Measurements from ENCODE around the gene SCIN. TPM values are rescaled to one million over a fixed set of nuclear protein-coding genes. Genes with fewer than 3 reads are reported as not detected.
"Not testable (repeated sequence)": the region's sequence is repeated elsewhere in the genome, so short reads cannot be mapped to it uniquely, and the experiment has no call there.

Gene SCIN
- total RNA-seq, 2 experiments from 2014 or later, result 0.12 TPM; not detected in 1

DNA sequence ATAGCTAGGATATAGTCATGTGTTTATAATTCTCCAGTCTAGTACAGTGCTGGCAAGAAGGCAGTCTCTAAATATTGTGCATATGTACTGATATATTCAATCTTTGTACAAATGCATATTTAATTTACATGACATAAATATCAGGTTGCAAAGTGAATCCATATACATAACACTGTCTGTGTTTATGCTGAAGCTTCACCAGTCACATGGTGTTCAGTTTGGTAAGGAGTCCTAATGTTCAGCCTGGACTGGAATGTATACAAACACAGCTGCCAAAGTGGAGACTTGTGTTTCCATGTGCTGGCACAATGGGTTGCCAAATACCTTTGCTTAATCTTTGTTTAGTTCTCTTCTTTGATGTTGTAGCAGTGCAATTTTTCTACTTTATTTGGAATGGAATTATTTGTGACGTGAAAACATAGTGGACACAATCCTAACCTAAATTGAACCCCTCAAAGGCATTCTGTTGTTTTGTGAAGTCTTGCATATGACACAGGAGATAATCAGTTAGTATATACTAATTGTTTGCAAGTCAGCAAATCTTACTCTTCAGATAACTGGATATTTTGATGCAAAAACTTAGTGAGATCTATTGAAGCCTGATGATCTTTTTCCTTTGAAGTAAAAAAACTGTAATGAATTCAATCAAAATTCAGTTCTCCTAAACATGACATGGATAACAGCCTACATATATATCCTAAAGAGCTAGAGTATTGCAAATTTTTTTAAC lies 99.6 kb downstream of the SCIN start:
- CTCF ChIA-PET, result no interaction called here
- Mint-ChIP-seq H3K27ac (no peak overlapping the region), H3K4me3 (no peak overlapping the region), H3K9me3 (no peaks in the 10 kb centered on the region), H3K27me3 (no peaks in the 10 kb centered on the region), H3K4me1 (ENCODE audit: low read depth) (peaks cover 10% of the 10 kb centered on the region), H3K36me3 (no peaks in the 10 kb centered on the region)
- POLR2A ChIA-PET, result no interaction called here
- intact Hi-C loops (cut with micrococcal nuclease), result loop anchor here (10.0 kb wide), 3 partner anchors 215 to 385 kb away; no protein-coding TSS in a partner anchor
- no peak for DNase-seq

DNA sequence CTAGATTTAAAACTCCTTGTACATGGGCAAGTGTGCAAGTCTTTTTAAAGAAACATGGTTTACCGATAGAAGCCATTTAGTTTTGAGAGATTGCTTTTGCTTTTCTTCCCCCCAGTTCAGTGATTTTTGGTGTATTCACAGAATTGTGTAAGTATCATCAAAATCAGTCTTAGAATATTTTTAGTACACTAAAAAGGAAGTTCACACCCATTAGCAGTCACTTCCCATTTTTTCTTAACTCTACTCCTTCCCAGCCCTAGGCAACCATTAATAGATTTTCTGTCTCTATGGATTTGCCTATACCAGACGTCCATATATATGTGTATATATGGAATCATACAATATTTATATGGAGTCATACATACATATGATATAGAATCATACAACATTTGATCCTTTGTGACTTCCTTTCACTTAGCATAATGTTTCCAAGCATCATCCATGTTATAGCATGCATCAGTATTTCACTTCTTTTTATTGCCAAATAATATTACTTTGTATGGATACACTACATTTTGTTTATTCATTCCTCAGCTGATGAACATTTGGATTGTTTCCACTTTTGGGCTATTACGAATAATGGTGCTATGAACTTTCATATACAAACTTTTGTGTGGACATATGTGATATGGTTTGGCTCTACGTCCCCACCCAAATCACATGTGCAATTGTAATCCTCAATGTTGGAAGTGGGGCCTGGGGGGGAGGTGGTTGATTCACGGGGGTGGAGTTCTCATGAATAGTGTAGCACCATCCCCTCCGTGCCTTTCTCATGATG lies 100.4 kb downstream of the SCIN start:
- peaks cover 12% of the 10 kb centered on the region for H3K4me1 Mint-ChIP-seq (ENCODE audit: low read depth)
- no peak overlapping the region for H3K4me3 Mint-ChIP-seq
- H3K27ac Mint-ChIP-seq, result no peak overlapping the region
- no peaks in the 10 kb centered on the region for H3K36me3 Mint-ChIP-seq
- no peaks in the 10 kb centered on the region for H3K27me3 Mint-ChIP-seq
- DNase-seq, result no peak
- H3K9me3 Mint-ChIP-seq, result no peaks in the 10 kb centered on the region
- POLR2A ChIA-PET, result no interaction called here
- CTCF ChIA-PET, result no interaction called here
- intact Hi-C loops (cut with micrococcal nuclease), result loop anchor here (10.0 kb wide), 3 partner anchors 214 to 384 kb away; no protein-coding TSS in a partner anchor

DNA sequence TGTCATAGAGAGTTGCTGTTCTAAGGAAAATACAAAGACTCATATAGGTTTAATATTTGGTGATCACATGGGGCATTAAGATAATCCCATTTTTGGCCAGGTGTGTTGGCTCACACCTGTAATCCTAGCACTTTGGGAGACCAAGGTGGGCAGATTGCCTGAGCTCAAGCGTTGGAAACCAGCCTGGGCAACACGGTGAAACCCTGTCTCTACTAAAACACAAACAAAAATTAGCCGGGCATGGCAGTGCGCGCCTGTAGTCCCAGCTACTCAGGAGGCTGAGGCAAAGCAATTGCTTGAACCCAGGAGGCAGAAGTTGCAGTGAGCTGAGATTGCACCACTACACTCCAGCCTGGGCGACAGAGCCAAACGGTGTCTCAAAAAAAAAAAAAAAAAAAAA lies 102.9 kb downstream of the SCIN start:
- H3K27ac Mint-ChIP-seq, H3K4me3 Mint-ChIP-seq, H3K9me3 Mint-ChIP-seq, POLR2A ChIA-PET, H3K36me3 Mint-ChIP-seq, DNase-seq, H3K27me3 Mint-ChIP-seq: not testable (repeated sequence)
- CTCF ChIA-PET, result interaction anchor here (1.8 kb wide), 1 partner anchor 38 kb away, joined by 6 read pairs; no protein-coding TSS in a partner anchor
- peaks cover 12% of the 10 kb centered on the region for H3K4me1 Mint-ChIP-seq (ENCODE audit: low read depth)
- intact Hi-C loops (cut with micrococcal nuclease), result loop anchor here (10.0 kb wide), 3 partner anchors 211 to 381 kb away; no protein-coding TSS in a partner anchor

DNA sequence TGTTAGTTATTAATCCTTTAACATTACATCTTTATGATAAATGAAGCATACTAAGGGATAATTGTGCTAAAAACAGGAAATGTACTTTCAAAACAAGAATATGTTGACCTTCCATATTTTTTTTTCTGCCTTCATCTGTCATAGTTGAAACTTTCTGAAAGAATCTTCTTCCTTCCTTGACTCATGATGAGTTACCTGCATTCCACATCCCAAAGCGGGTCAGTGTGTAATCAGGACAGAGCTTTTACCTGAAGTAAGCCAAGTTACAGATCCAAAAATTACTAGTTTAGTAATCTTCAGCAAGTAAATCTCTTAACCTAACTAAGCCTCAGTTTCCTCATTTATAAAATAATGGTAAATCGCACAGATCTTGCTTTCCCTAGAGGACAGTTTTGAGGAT lies 103.5 kb downstream of the SCIN start:
- ChIA-PET POLR2A (no interaction called here), CTCF (interaction anchor here (0.6 to 2.2 kb wide), 5 partner anchors 11 to 589 kb away, joined by 3 to 14 read pairs (median 6); no protein-coding TSS in a partner anchor)
- H3K4me1 Mint-ChIP-seq (ENCODE audit: low read depth), result peaks cover 12% of the 10 kb centered on the region
- no peaks in the 10 kb centered on the region for H3K9me3 Mint-ChIP-seq
- no peaks in the 10 kb centered on the region for H3K27me3 Mint-ChIP-seq
- no peaks in the 10 kb centered on the region for H3K36me3 Mint-ChIP-seq
- H3K27ac Mint-ChIP-seq, result no peak overlapping the region
- intact Hi-C loops (cut with micrococcal nuclease), result loop anchor here (2.0 to 10.0 kb wide), 4 partner anchors 35 to 381 kb away; no protein-coding TSS in a partner anchor
- H3K4me3 Mint-ChIP-seq, result no peak overlapping the region
- DNase-seq, result no peak

DNA sequence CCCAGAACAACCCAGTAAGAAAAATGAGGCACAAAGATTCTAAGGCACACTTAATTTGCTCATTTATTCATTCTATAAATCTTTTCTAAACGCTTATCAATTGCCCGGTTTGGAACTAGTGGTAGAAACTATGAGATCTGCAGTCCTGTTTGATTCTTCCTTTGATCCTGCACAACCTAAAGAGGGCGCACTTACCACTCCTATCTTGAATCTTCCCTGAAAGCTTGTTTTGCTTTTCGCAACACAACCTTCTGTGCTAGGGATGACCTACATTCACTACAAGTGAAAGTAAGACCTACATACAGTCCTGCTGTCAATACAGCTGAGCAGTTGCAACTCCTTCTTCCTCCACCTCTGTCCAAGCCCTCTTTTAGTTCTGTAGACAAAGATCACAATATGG lies 104.3 kb downstream of the SCIN start:
- intact Hi-C loops (cut with micrococcal nuclease), result loop anchor here (1.0 to 10.0 kb wide), 5 partner anchors 36 to 588 kb away; no protein-coding TSS in a partner anchor
- no peak overlapping the region for H3K27ac Mint-ChIP-seq
- no peaks in the 10 kb centered on the region for H3K27me3 Mint-ChIP-seq
- H3K4me1 Mint-ChIP-seq (ENCODE audit: low read depth), result peaks cover 12% of the 10 kb centered on the region
- no peaks in the 10 kb centered on the region for H3K36me3 Mint-ChIP-seq
- CTCF ChIA-PET, result interaction anchor here (0.5 to 2.2 kb wide), 10 partner anchors 10 to 714 kb away, joined by 3 to 14 read pairs (median 4); partner anchors contain the start of gene ARL4A
- no peak overlapping the region for H3K4me3 Mint-ChIP-seq
- H3K9me3 Mint-ChIP-seq, result no peaks in the 10 kb centered on the region
- POLR2A ChIA-PET, result no interaction called here
- peak; percentile 44 for DNase-seq

DNA sequence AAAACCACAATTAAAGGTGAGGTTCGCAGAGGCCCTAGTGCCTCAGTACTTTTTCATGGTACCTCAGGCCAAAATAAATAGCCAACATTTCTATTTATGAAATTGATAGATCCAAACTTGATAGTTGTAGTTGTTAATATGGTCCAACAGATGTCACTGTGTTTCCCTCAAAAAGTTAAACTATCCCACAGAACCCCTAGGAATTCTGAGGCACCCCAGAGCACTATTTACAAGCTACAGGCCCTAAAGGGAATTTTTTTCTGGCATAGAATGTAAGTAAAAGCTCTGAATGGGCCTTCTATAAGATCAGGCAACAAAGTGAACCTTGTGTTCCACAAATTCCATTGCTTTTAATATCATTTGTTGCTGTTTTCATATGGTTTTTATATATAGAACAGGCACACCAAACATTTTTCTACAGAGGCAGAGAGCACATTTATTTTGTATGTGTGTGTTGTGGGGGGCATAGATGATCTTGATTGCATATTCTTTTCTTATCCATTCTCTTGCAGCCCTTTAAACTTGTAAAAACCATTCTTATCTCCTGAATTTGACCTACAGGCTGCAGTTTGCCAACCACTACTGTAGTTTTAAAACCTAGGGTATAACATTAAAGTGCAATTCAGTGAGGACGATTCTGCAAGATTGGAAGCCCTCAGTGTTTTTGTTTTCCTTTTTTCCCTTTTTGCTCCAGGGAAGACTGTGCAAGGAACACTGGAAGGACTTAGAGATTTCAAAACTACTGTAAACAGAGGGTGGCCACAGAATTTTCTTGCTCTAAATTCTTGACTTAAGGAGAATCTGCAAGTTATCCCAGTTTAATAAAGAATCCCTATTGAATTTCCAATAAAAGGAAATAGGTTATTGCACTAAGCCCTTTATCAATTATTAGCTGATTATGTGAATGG lies 113.4 kb downstream of the SCIN start:
- no peaks in the 10 kb centered on the region for H3K27me3 Mint-ChIP-seq
- H3K9me3 Mint-ChIP-seq, result no peaks in the 10 kb centered on the region
- no peak for DNase-seq
- ChIA-PET POLR2A (no interaction called here), CTCF (interaction anchor here (0.7 to 2.2 kb wide), 3 partner anchors 9 to 579 kb away, joined by 3 to 8 read pairs (median 4); no protein-coding TSS in a partner anchor)
- H3K27ac Mint-ChIP-seq, result no peak overlapping the region
- intact Hi-C loops (cut with micrococcal nuclease), result loop anchor here (2.0 kb wide), 1 partner anchor 433 kb away; no protein-coding TSS in a partner anchor
- no peak overlapping the region for H3K4me3 Mint-ChIP-seq
- peaks cover 18% of the 10 kb centered on the region for H3K4me1 Mint-ChIP-seq (ENCODE audit: low read depth)
- H3K36me3 Mint-ChIP-seq, result no peaks in the 10 kb centered on the region

DNA sequence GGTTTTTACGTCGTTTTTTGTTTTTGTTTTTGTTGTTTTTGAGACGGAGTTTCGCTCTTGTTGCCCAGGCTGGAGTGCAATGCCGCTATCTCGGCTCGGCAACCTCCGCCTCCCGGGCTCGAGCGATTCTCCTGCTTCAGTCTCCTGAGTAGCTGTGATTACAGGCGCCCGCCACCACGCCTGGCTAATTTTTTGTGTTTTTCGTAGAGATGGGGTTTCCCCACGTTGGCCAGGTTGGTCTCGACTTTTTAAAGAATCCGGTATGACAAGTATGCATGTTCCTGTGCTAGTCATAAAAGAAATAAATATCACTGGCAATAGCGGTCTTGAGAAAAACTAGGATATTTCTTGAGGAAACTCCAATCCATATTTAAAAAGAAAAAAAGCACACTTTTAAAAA lies 114.2 kb downstream of the SCIN start:
- DNase-seq, result no peak
- Mint-ChIP-seq H3K36me3 (no peaks in the 10 kb centered on the region), H3K27ac (no peak overlapping the region), H3K9me3 (no peaks in the 10 kb centered on the region), H3K4me1 (ENCODE audit: low read depth) (peaks cover 22% of the 10 kb centered on the region), H3K27me3 (no peaks in the 10 kb centered on the region), H3K4me3 (no peak overlapping the region)
- intact Hi-C loops (cut with micrococcal nuclease), result loop anchor here (2.0 kb wide), 1 partner anchor 432 kb away; no protein-coding TSS in a partner anchor
- CTCF ChIA-PET, result interaction anchor here (0.7 to 2.2 kb wide), 3 partner anchors 9 to 578 kb away, joined by 3 to 8 read pairs (median 4); no protein-coding TSS in a partner anchor
- POLR2A ChIA-PET, result no interaction called here

DNA sequence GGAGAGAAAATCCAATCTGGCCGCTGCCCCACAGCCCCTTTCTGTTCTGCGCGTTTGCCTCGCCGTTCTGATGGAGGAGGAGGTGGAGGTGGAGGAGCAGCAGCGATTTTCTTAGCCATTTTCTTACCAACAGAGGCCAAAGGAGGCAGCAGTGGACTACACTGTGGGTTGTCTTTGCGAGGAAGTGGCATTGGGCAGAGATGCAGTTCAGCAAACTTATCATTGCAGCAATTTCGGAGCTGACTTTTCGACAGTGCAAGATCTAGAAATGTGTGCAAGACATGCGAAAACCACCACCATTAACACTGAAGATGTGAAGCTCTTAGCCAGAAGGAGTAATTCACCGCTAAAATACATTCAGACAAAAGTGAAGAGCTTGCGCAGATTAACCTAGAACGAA lies 115.0 kb downstream of the SCIN start:
- intact Hi-C loops (cut with micrococcal nuclease), result loop anchor here (2.0 kb wide), 1 partner anchor 431 kb away; no protein-coding TSS in a partner anchor
- ChIA-PET POLR2A (no interaction called here), CTCF (interaction anchor here (0.6 to 3.1 kb wide), 12 partner anchors 10 to 593 kb away, joined by 3 to 17 read pairs (median 6); no protein-coding TSS in a partner anchor)
- no peaks in the 10 kb centered on the region for H3K27me3 Mint-ChIP-seq
- H3K4me3 Mint-ChIP-seq, result peak overlapping the region; percentile 59
- H3K4me1 Mint-ChIP-seq (ENCODE audit: low read depth), result peaks cover 24% of the 10 kb centered on the region
- no peaks in the 10 kb centered on the region for H3K36me3 Mint-ChIP-seq
- peak overlapping the region; percentile 59 for H3K27ac Mint-ChIP-seq
- peak; percentile 53 for DNase-seq
- H3K9me3 Mint-ChIP-seq, result no peaks in the 10 kb centered on the region

DNA sequence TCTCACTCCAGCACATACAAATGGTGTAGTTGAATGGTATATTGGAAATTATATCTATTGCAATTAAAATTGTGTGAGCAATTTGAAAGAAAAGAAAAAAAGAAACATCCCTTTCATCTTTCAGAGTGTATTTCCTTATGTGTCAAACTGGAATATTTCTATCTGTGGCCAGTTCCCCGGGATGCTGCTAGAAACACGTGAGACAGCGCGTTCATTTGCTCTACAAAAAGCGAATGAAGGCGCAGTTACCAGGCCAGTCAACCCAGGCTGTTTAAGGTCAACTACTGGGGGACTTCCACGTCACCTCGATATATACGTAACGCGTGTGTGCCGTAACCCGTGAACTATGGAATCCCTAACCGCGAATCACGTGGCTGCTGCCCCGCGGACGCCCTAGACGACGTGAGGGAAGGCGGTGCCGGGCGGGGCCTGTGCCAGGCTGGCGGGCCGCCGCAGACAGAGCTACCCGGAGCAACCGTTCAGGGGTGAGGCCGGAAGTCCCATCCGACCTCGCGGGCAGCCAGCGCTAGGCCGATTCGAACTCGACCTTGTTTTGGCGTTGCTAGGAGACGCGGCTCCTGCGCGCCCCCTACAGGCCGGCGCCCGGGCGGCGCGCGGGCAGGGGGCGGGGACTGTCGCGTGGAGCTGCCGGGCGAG lies 115.8 kb downstream of the SCIN start:
- no peaks in the 10 kb centered on the region for H3K27me3 Mint-ChIP-seq
- peak overlapping the region; percentile 92 for H3K27ac Mint-ChIP-seq

DNA sequence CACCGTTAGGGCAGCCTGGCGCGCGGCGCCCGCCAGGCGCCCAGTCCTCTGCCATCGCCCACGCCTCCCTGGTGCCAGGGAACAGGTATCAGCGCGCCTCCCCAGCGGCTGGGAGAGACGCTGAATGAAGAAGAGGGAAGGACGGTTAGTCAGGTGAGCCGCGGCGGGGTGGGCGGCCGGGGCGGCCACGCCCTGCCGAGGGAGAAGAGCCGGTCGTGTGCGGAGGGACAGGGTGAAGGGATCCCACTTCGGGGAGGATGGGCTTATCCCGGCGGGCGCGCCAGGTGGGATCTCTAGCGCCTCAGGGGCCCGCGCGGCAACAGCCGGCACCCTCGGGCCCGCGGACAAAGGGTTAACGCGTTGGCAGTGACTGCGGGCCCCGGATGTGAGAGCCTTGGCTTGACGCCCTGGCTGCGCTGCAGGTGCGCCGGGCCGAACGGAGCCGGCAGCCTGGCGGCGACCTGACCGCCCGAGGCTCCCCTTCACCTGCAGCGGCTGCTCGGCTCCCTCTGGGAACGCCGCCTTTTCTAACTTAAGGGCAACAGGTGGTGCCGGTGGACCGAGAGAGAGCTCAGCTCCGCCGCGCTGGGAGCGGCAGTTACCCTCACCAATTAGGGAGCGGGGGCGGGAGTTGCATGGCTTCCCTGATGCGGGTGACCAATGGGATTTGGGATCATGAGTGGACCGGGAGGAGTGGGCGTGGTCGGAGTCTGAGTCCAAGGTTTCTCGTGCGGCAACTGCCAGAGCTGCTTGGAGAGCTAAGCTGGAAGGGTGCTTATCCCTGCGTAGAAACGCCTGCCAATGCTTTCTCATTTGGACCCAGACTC lies 116.6 kb downstream of the SCIN start, which contains the start of gene ARL4A:
ARL4A (plus strand) TSS at position 743 of the 827 bp plus-strand sequence. CDS start 622 bp downstream, outside the sequence.
- Mint-ChIP-seq H3K4me1 (ENCODE audit: low read depth) (peaks cover 25% of the 10 kb centered on the region), H3K27ac (peak within 1 kb of the TSS; percentile 92), H3K27me3 (no peaks in the 10 kb centered on the region), H3K9me3 (no peaks in the 10 kb centered on the region), H3K36me3 (no peaks in the 10 kb centered on the region), H3K4me3 (peak within 1 kb of the TSS; percentile 91)
- ChIA-PET POLR2A (interaction anchor here (0.6 to 1.2 kb wide), 4 partner anchors 32 to 551 kb away, joined by 3 read pairs; no protein-coding TSS in a partner anchor), CTCF (interaction anchor here (0.6 to 3.1 kb wide), 24 partner anchors 9 to 1303 kb away, joined by 3 to 17 read pairs (median 4); no protein-coding TSS in a partner anchor)
- intact Hi-C loops (cut with micrococcal nuclease), result loop anchor here (1.0 to 2.0 kb wide), 4 partner anchors 32 to 477 kb away; no protein-coding TSS in a partner anchor
- DNase-seq, result peak; percentile 95

More for the DNA sequence above, 115.8 kb downstream of the SCIN start:
- ChIA-PET CTCF (interaction anchor here (0.6 to 3.1 kb wide), 28 partner anchors 10 to 1304 kb away, joined by 3 to 17 read pairs (median 3); no protein-coding TSS in a partner anchor), POLR2A (interaction anchor here (0.6 to 1.2 kb wide), 2 partner anchors 33 to 552 kb away, joined by 3 read pairs; no protein-coding TSS in a partner anchor)
- DNase-seq, result peak; percentile 97
- Mint-ChIP-seq H3K36me3 (no peaks in the 10 kb centered on the region), H3K9me3 (no peaks in the 10 kb centered on the region), H3K4me3 (peak overlapping the region; percentile 91), H3K4me1 (ENCODE audit: low read depth) (peaks cover 24% of the 10 kb centered on the region)
- intact Hi-C loops (cut with micrococcal nuclease), result loop anchor here (1.0 to 2.0 kb wide), 4 partner anchors 33 to 476 kb away; no protein-coding TSS in a partner anchor
